Dedifferentiated amniotic fluid mesenchymal stem cell (primary cell): Measurements from ENCODE around the gene EBNA1BP2.
"Not testable (repeated sequence)": the region's sequence is repeated elsewhere in the genome, so short reads cannot be mapped to it uniquely, and the experiment has no call there.

ENCODE experiments used
- DNase-seq: peaks from one replicate; pipeline ENCODE4 v3.0.0-alpha.2; 2016; ENCODE audit errors: extremely low spot score

The EBNA1BP2 gene

DNA sequence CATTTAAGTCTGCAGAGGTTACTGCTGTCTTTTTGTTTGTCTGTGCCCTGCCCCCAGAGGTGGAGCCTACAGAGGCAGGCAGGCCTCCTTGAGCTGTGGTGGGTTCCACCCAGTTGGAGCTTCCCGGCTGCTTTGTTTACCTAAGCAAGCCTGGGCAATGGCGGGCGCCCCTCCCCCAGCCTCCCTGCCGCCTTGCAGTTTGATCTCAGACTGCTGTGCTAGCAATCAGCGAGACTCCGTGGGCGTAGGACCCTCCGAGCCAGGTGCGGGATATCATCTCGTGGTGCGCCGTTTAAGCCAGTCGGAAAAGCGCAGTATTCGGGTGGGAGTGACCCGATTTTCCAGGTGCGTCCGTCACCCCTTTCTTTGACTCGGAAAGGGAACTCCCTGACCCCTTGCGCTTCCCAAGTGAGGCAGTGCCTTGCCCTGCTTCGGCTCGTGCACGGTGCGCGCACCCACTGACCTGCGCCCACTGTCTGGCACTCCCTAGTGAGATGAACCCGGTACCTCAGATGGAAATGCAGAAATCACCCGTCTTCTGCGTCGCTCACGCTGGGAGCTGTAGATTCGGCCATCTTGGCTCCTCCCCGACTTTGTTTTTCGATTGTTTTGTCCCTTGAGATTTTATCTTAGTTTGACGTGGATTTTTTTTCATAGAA is 52.0 kb downstream of the EBNA1BP2 start:
- DNase-seq, result not testable (repeated sequence)
